HG03460 (cell line): ENCODE measurements around the gene CCR9.

ENCODE experiments used
- ATAC-seq: cut with Tn5 transposase; IDR thresholded peaks from one replicate; pipeline ENCODE4 v1.9.1; 2021; ENCODE audit not compliant: unreplicated experiment

The CCR9 gene

GRCh38 chr3:45871780-45872179 is 14.6 kb upstream of the CCR9 start:
- no peak for ATAC-seq

- ATAC-seq = no peak
Observed at GRCh38 chr3:45872569-45872968, 13.8 kb upstream of the CCR9 start.

GRCh38 chr3:45873036-45873435 is 13.3 kb upstream of the CCR9 start:
- ATAC-seq = no peak

GRCh38 chr3:45873638-45874037 is 12.7 kb upstream of the CCR9 start:
- ATAC-seq = no peak

GRCh38 chr3:45874677-45875346 is 11.5 kb upstream of the CCR9 start:
- no peak for ATAC-seq

- no peak for ATAC-seq
Observed at GRCh38 chr3:45878124-45878523, 8.2 kb upstream of the CCR9 start.

- ATAC-seq = no peak
Observed at GRCh38 chr3:45880725-45881077, 5.6 kb upstream of the CCR9 start.

- ATAC-seq = no peak
Observed at GRCh38 chr3:45881078-45882022, 5.0 kb upstream of the CCR9 start.

- ATAC-seq = no peak
Observed at GRCh38 chr3:45884368-45885201, 1.8 kb upstream of the CCR9 start.

GRCh38 chr3:45887285-45887684 is 942 bp downstream of the CCR9 start:
- ATAC-seq = no peak

- ATAC-seq = no peak
Observed at GRCh38 chr3:45887759-45888511, 1.6 kb downstream of the CCR9 start.

GRCh38 chr3:45889337-45889736 is 3.0 kb downstream of the CCR9 start:
- ATAC-seq = no peak

- no peak for ATAC-seq
Observed at GRCh38 chr3:45890405-45890804, 4.1 kb downstream of the CCR9 start.

GRCh38 chr3:45892161-45892560 is 5.8 kb downstream of the CCR9 start:
- no peak for ATAC-seq

GRCh38 chr3:45894015-45894414 is 7.7 kb downstream of the CCR9 start:
- no peak for ATAC-seq

GRCh38 chr3:45895686-45896468 is 9.5 kb downstream of the CCR9 start:
- no peak for ATAC-seq

- ATAC-seq = no peak
Observed at GRCh38 chr3:45896956-45897355, 10.6 kb downstream of the CCR9 start.

- ATAC-seq = no peak
Observed at GRCh38 chr3:45904931-45905330, 18.6 kb downstream of the CCR9 start.

GRCh38 chr3:45905755-45906154 is 19.4 kb downstream of the CCR9 start:
- ATAC-seq = no peak
